GM12892 (cell line): ENCODE measurements around the gene WDR62.

Experiments
- POLR2A ChIP-seq: IDR thresholded peaks from 2 replicates; pipeline ENCODE4 v1.6.1; 2011; ENCODE audit warnings: low read depth, low read length, control low read depth
- POLR2AphosphoS5 ChIP-seq: IDR thresholded peaks from 2 replicates; pipeline ENCODE4 v1.6.1; 2011; ENCODE audit warnings: low read depth, low read length, control low read depth
- TAF1 ChIP-seq: IDR thresholded peaks from 2 replicates; pipeline ENCODE4 v1.6.1; 2011; ENCODE audit warnings: low read depth, mild to moderate bottlenecking, control low read depth, low read length, borderline replicate concordance

DNA sequence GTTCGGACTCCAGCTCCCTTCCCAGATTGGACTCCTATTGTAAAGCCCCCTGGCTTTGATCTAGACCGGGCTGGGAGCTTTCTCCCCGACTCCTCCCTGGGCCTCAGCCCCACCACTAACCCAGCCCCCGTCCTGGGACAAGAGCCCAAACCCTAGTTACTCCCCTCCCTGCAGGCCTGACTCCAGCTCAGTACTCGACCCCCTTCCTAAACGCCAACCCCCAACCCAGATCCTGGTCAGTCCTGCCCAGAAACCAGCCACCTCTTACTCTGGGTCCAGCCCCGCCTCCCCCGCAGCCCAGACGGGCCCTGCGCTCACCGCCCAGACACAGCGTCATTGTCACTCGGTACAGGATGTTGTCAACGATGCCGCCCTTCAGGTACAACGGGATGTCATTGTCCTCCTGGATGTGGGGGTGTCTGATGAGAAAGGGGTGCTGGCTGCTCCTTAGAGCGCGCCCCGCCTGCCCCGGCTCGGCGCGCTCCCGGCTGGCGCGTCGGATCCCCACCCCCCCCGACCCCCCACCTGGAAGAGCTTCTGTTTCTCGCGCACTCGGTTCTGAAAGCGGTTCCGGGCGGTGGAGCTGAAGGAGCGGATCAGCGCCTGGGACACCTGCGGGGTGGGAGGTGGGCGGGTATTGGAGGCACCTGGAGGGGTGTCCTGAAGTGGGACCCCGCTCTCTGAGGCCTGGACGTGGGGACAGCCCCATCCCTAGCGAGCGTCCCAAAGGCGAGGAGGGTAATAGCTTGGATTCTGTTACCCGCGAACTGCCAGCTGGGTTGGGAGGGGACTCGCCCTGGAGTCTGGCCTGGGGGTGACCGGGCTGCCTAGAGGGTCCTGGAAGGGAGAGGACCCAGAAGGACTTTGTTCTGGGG lies 96.7 kb downstream of the WDR62 start:
- TF ChIP-seq POLR2A (no peak), POLR2AphosphoS5 (no peak), TAF1 (no peak)
